GM19025 (cell line): ENCODE results near the gene MEGF9.
"Not testable (repeated sequence)": the region's sequence is repeated elsewhere in the genome, so short reads cannot be mapped to it uniquely, and the experiment has no call there.

Source experiments
- ATAC-seq: cut with Tn5 transposase; IDR thresholded peaks from one replicate; pipeline ENCODE4 v1.9.1; 2021; ENCODE audit warnings: mild to moderate bottlenecking, low read depth, moderate library complexity; ENCODE audit not compliant: unreplicated experiment

MEGF9 gene

DNA sequence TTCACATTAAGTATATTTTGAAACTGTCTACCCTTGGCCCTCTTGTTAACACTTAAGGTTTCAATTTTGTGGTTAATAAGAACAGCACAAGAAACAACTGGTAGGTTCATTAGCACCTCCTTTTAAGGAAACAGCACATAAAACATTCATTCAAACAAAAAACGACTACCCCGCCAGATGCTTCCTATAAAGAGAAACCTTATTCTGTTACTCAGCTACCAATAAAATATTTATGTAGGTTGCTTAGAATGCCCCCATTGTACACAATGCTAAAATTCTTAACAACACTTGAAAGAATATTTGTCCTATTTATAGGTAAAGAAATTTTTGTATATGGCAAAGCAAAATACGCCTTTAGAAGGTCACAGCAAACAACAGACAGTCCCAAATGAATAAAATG is 157.5 kb downstream of the MEGF9 start:
- no peak for ATAC-seq

DNA sequence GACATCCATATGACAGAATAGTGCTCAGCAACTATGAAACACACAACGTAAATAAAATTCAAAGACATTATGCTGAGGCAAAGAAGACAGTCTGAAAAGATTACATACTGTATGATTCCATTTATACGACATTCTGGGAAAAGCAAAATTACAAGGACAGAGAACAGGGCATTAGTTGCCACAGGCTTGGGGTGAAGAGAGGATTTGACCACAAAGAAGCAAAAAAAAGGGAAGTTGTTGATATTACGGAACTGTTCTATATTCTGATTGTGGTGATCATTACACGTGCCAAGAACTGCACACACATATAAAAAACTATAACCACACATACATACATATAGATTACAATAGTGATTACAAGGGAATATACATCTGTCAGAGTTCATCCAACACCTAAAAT is 158.4 kb downstream of the MEGF9 start:
- ATAC-seq, result no peak

DNA sequence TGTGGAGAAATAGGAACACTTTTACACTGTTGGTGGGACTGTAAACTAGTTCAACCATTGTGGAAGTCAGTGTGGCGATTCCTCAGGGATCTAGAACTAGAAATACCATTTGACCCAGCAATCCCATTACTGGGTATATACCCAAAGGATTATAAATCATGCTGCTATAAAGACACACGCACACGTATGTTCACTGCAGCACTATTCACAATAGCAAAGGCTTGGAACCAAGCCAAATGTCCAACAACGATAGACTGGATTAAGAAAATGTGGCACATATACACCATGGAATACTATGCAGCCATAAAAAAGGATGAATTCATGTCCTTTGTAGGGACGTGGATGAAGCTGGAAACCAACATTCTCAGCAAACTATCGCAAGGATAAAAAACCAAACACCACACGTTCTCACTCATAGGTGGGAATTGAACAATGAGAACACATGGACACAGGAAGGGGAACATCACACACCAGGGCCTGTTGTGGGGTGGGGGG is 162.0 kb downstream of the MEGF9 start:
- not testable (repeated sequence) for ATAC-seq
